KMS-11 (cell line): ENCODE data around the gene RHOD.

Experiments
- H2AFZ ChIP-seq: fragments of 200-600 bp; sonication (generic); 2 replicates; pipeline ENCODE4 v1.6.1; 2016; ENCODE audit warnings: antibody characterized with exemption, mixed run types, low read depth
- H3K27ac ChIP-seq: fragments of 200-600 bp; sonication (generic); 2 replicates; pipeline ENCODE4 v1.6.1; 2016; ENCODE audit warnings: mild to moderate bottlenecking, mixed run types
- H3K27me3 ChIP-seq: fragments of 200-600 bp; sonication (generic); 2 replicates; pipeline ENCODE4 v1.6.1; 2017; ENCODE audit warnings: mild to moderate bottlenecking, low read depth, mixed run types, moderate library complexity; ENCODE audit not compliant: insufficient read depth
- H3K36me3 ChIP-seq: fragments of 200-600 bp; sonication (generic); 2 replicates; pipeline ENCODE4 v1.6.1; 2017; ENCODE audit warnings: mild to moderate bottlenecking, mixed run types; ENCODE audit not compliant: insufficient read depth
- H3K4me1 ChIP-seq: fragments of 200-600 bp; sonication (generic); 2 replicates; pipeline ENCODE4 v1.6.1; 2016; ENCODE audit warnings: mild to moderate bottlenecking, low read depth, mixed run types; ENCODE audit not compliant: poor library complexity, severe bottlenecking
- H3K4me2 ChIP-seq: fragments of 200-600 bp; sonication (generic); 2 replicates; pipeline ENCODE4 v1.7.0; 2016; ENCODE audit warnings: mild to moderate bottlenecking, mixed run types
- H3K4me3 ChIP-seq: fragments of 200-600 bp; sonication (generic); IDR thresholded peaks from 2 replicates; pipeline ENCODE4 v1.6.1; 2017; ENCODE audit warnings: low read depth, low read length, mixed read lengths; ENCODE audit not compliant: insufficient read depth
- H3K79me2 ChIP-seq: fragments of 200-600 bp; sonication (generic); 2 replicates; pipeline ENCODE4 v1.6.1; 2016; ENCODE audit warnings: low read depth, mixed run types; ENCODE audit not compliant: insufficient read depth
- H3K9ac ChIP-seq: fragments of 200-600 bp; sonication (generic); 2 replicates; pipeline ENCODE4 v1.6.1; 2016; ENCODE audit warnings: mild to moderate bottlenecking, mixed run types
- H4K20me1 ChIP-seq: fragments of 200-600 bp; sonication (generic); 2 replicates; pipeline ENCODE4 v1.6.1; 2016; ENCODE audit warnings: mild to moderate bottlenecking, mixed run types; ENCODE audit not compliant: insufficient read depth
- CTCF ChIP-seq: fragments of 200-600 bp; sonication (generic); conservative IDR thresholded peaks from 2 replicates; pipeline ENCODE4 v1.6.1; 2017; ENCODE audit warnings: low read depth, mild to moderate bottlenecking, antibody characterized with exemption, low read length, moderate library complexity, mixed read lengths

RHOD gene

GRCh38 chr11:67041602-67042001 is 15.0 kb upstream of the RHOD start:
- no peaks in the 10 kb centered on the region for H3K36me3 ChIP-seq
- H3K4me3 ChIP-seq, result no peak overlapping the region
- H3K4me1 ChIP-seq, result no peaks in the 10 kb centered on the region
- H3K27ac ChIP-seq, result no peak overlapping the region
- no peak for TF ChIP-seq CTCF
- H2AFZ ChIP-seq, result no peak overlapping the region
- no peaks in the 10 kb centered on the region for H4K20me1 ChIP-seq
- no peak overlapping the region for H3K4me2 ChIP-seq
- peaks cover 11% of the 10 kb centered on the region for H3K27me3 ChIP-seq
- H3K9ac ChIP-seq, result no peak overlapping the region
- H3K79me2 ChIP-seq, result no peaks in the 10 kb centered on the region

DNA sequence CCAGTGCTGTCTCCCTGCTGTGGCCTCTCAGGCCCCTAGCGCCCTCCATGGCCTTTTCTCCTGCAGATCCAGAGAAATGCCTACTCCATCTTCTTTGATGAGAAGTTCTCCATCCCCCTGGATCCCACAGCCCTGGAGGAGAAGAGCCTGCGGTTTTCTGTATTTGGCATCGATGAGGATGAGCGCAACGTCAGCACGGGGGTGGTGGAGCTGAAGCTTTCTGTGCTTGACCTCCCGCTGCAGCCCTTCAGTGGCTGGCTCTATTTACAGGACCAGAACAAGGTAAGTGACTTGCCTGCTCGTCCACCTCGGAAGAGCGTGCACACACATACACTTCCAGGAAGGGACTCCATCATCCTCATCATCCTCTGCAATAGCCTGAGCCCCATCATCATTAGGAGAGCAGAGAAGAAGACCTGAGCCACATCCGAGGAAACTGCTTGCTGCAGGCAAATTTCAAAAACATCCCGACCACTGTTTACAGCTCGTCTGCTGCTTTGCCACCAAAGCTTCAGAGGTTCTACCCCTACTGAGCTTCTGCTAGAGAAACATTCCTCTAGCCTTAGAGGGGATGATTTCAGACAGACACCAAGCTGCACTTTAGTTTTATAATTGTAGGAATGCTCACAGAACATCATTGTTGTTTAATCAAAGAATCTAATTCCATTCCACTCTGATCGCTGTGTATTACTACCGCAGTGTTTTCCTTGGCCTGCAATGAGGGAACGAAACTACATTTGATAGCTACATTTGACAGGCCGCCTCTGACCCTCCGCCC is 12.9 kb upstream of the RHOD start:
- Histone ChIP-seq H3K4me1 (no peaks in the 10 kb centered on the region), H4K20me1 (no peaks in the 10 kb centered on the region), H3K4me2 (no peak overlapping the region), H3K4me3 (no peak overlapping the region), H3K27me3 (peaks cover 11% of the 10 kb centered on the region), H2AFZ (no peak overlapping the region), H3K27ac (no peak overlapping the region), H3K9ac (no peak overlapping the region), H3K79me2 (no peaks in the 10 kb centered on the region), H3K36me3 (no peaks in the 10 kb centered on the region)
- no peak for TF ChIP-seq CTCF

DNA sequence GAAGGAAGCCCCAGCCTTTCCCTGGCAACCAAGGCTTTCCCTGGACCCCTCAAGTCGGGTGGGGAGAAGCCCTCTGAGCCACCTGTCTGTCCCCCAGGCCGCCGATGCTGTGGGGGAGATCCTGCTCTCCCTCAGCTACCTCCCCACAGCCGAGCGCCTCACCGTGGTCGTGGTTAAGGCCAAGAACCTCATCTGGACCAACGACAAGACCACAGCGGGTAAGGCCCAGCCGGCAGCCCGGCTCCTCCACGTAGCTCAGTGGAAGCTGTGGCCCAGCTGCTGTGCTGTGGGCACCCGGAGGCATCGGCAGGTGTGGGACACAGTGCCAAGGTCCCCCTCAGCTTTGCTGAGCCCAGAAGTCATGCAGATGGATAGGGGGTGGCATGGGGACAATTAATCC is 12.2 kb upstream of the RHOD start:
- Histone ChIP-seq H3K79me2 (no peaks in the 10 kb centered on the region), H3K27me3 (peaks cover 11% of the 10 kb centered on the region), H3K9ac (no peak overlapping the region), H4K20me1 (no peaks in the 10 kb centered on the region), H3K36me3 (no peaks in the 10 kb centered on the region), H3K4me3 (no peak overlapping the region), H3K4me2 (no peak overlapping the region), H2AFZ (no peak overlapping the region), H3K4me1 (no peaks in the 10 kb centered on the region), H3K27ac (no peak overlapping the region)
- no peak for TF ChIP-seq CTCF

- Histone ChIP-seq H3K4me1 (no peaks in the 10 kb centered on the region), H2AFZ (no peak overlapping the region), H4K20me1 (no peaks in the 10 kb centered on the region), H3K4me3 (no peak overlapping the region), H3K36me3 (no peaks in the 10 kb centered on the region), H3K27me3 (peaks cover 11% of the 10 kb centered on the region), H3K27ac (no peak overlapping the region), H3K9ac (no peak overlapping the region), H3K79me2 (no peaks in the 10 kb centered on the region), H3K4me2 (no peak overlapping the region)
- no peak for TF ChIP-seq CTCF
Measured at GRCh38 chr11:67045314-67045713, 11.3 kb upstream of the RHOD start.
